ENCODE data around the gene GRIK5. TPM values are rescaled to one million over a fixed set of nuclear protein-coding genes. Genes with fewer than 3 reads are reported as not detected.

Gene GRIK5
- total RNA-seq, 2 experiments from 2014 or later, result 1.6 to 1.7 TPM

GRCh38 chr19:41999878-42000208 lies 70.2 kb downstream of the GRIK5 start:
- peaks cover 64% of the 10 kb centered on the region for H3K27me3 Mint-ChIP-seq
- intact Hi-C loops (cut with DNase I, micrococcal nuclease), result loop anchor here in 1 of 2 experiments (5.0 kb wide), 1 partner anchor 32 kb away; no protein-coding TSS in a partner anchor
- CTCF ChIA-PET, result interaction anchor here (0.8 to 1.0 kb wide), 2 partner anchors 35 to 163 kb away, joined by 4 to 6 read pairs; no protein-coding TSS in a partner anchor

GRCh38 chr19:41999071-41999877 lies 70.7 kb downstream of the GRIK5 start:
- CTCF ChIA-PET, result interaction anchor here (0.7 to 1.0 kb wide), 2 partner anchors 9 to 36 kb away, joined by 3 to 6 read pairs; no protein-coding TSS in a partner anchor
- H3K27me3 Mint-ChIP-seq, result peaks cover 68% of the 10 kb centered on the region
- peaks cover 25% of the 10 kb centered on the region for H3K4me1 Mint-ChIP-seq
- no peaks in the 10 kb centered on the region for H3K36me3 Mint-ChIP-seq (ENCODE audit: low read depth)
- no peak overlapping the region for H3K4me3 Mint-ChIP-seq
- POLR2A ChIA-PET, result no interaction called here
- no peak overlapping the region for H3K27ac Mint-ChIP-seq
- no peaks in the 10 kb centered on the region for H3K9me3 Mint-ChIP-seq (ENCODE audit: low read depth)
- no peak for ATAC-seq
- intact Hi-C loops (cut with DNase I, micrococcal nuclease), result loop anchor here in 1 of 2 experiments (5.0 kb wide), 1 partner anchor 33 kb away; no protein-coding TSS in a partner anchor
- DNase-seq, result peak; percentile 41

More at GRCh38 chr19:41999878-42000208, 70.2 kb downstream of the GRIK5 start:
- Mint-ChIP-seq H3K9me3 (ENCODE audit: low read depth) (no peaks in the 10 kb centered on the region), H3K36me3 (ENCODE audit: low read depth) (no peaks in the 10 kb centered on the region), H3K4me3 (no peak overlapping the region), H3K4me1 (peaks cover 20% of the 10 kb centered on the region), H3K27ac (no peak overlapping the region)
- ATAC-seq, result no peak
- POLR2A ChIA-PET, result no interaction called here
- no peak for DNase-seq

- CTCF ChIA-PET, result interaction anchor here (0.7 kb wide), 1 partner anchor 9 kb away, joined by 3 read pairs; no protein-coding TSS in a partner anchor
Measured at GRCh38 chr19:41998246-41999020, 71.6 kb downstream of the GRIK5 start.

GRCh38 chr19:41997851-41998229 lies 72.2 kb downstream of the GRIK5 start:
- Mint-ChIP-seq H3K27me3 (peaks cover 65% of the 10 kb centered on the region), H3K27ac (no peak overlapping the region), H3K36me3 (ENCODE audit: low read depth) (no peaks in the 10 kb centered on the region), H3K9me3 (ENCODE audit: low read depth) (no peaks in the 10 kb centered on the region), H3K4me1 (peaks cover 29% of the 10 kb centered on the region), H3K4me3 (no peak overlapping the region)
- DNase-seq (peak; percentile 35), ATAC-seq (no peak)
- intact Hi-C loops (cut with DNase I, micrococcal nuclease), result loop anchor here (1.0 to 5.0 kb wide), 2 partner anchors 34 to 36 kb away; no protein-coding TSS in a partner anchor
- POLR2A ChIA-PET, result no interaction called here
- CTCF ChIA-PET, result no interaction called here

More at GRCh38 chr19:41998246-41999020, 71.6 kb downstream of the GRIK5 start:
- POLR2A ChIA-PET, result no interaction called here
- DNase-seq (peak; percentile 79), ATAC-seq (no peak)
- H3K9me3 Mint-ChIP-seq (ENCODE audit: low read depth), result no peaks in the 10 kb centered on the region
- H3K27me3 Mint-ChIP-seq, result peaks cover 64% of the 10 kb centered on the region
- H3K4me1 Mint-ChIP-seq, result peaks cover 27% of the 10 kb centered on the region
- no peaks in the 10 kb centered on the region for H3K36me3 Mint-ChIP-seq (ENCODE audit: low read depth)
- H3K27ac Mint-ChIP-seq, result no peak overlapping the region
- no peak overlapping the region for H3K4me3 Mint-ChIP-seq
- intact Hi-C loops (cut with DNase I, micrococcal nuclease), result loop anchor here (1.0 to 5.0 kb wide), 2 partner anchors 34 to 36 kb away; no protein-coding TSS in a partner anchor

- Mint-ChIP-seq H3K27me3 (peaks cover 62% of the 10 kb centered on the region), H3K4me3 (no peak overlapping the region), H3K9me3 (ENCODE audit: low read depth) (no peaks in the 10 kb centered on the region), H3K4me1 (peaks cover 29% of the 10 kb centered on the region), H3K27ac (no peak overlapping the region), H3K36me3 (ENCODE audit: low read depth) (no peaks in the 10 kb centered on the region)
- intact Hi-C loops (cut with DNase I, micrococcal nuclease), result loop anchor here in 1 of 2 experiments (5.0 kb wide), 1 partner anchor 35 kb away; no protein-coding TSS in a partner anchor
- ChIA-PET POLR2A (no interaction called here), CTCF (interaction anchor here (0.5 to 0.7 kb wide), 2 partner anchors 109 to 400 kb away, joined by 3 read pairs; no protein-coding TSS in a partner anchor)
- ATAC-seq, result no peak
- peak; percentile 71 for DNase-seq
Measured at GRCh38 chr19:41997121-41997850, 72.7 kb downstream of the GRIK5 start.

GRCh38 chr19:41995959-41996797 lies 73.8 kb downstream of the GRIK5 start:
- no peak overlapping the region for H3K27ac Mint-ChIP-seq
- no peak overlapping the region for H3K4me3 Mint-ChIP-seq
- intact Hi-C loops (cut with DNase I, micrococcal nuclease), result loop anchor here in 1 of 2 experiments (5.0 kb wide), 1 partner anchor 36 kb away; no protein-coding TSS in a partner anchor
- H3K9me3 Mint-ChIP-seq (ENCODE audit: low read depth), result no peaks in the 10 kb centered on the region
- ChIA-PET POLR2A (no interaction called here), CTCF (interaction anchor here (0.5 to 0.7 kb wide), 3 partner anchors 108 to 1175 kb away, joined by 3 read pairs; no protein-coding TSS in a partner anchor)
- ATAC-seq (no peak), DNase-seq (peak; percentile 22)
- H3K4me1 Mint-ChIP-seq, result peaks cover 29% of the 10 kb centered on the region
- H3K36me3 Mint-ChIP-seq (ENCODE audit: low read depth), result no peaks in the 10 kb centered on the region
- H3K27me3 Mint-ChIP-seq, result peaks cover 52% of the 10 kb centered on the region

- DNase-seq, result no peak
- H3K27me3 Mint-ChIP-seq, result peaks cover 46% of the 10 kb centered on the region
- intact Hi-C loops (cut with DNase I, micrococcal nuclease), result loop anchor here (1.0 to 5.0 kb wide), 3 partner anchors 36 to 57 kb away; partner anchors contain the start of gene RABAC1 (in 1 of the 2)
- no peaks in the 10 kb centered on the region for H3K36me3 Mint-ChIP-seq (ENCODE audit: low read depth)
- peak overlapping the region; percentile 2 for H3K4me3 Mint-ChIP-seq
- H3K27ac Mint-ChIP-seq, result no peak overlapping the region
- ChIA-PET CTCF (interaction anchor here (0.7 kb wide), 1 partner anchor 1174 kb away, joined by 3 read pairs; no protein-coding TSS in a partner anchor), POLR2A (no interaction called here)
- no peak for ATAC-seq
- no peaks in the 10 kb centered on the region for H3K9me3 Mint-ChIP-seq (ENCODE audit: low read depth)
- H3K4me1 Mint-ChIP-seq, result peaks cover 29% of the 10 kb centered on the region
Measured at GRCh38 chr19:41994994-41995958, 74.7 kb downstream of the GRIK5 start.

GRCh38 chr19:41994521-41994971 lies 75.5 kb downstream of the GRIK5 start:
- no peak overlapping the region for H3K27ac Mint-ChIP-seq
- no peaks in the 10 kb centered on the region for H3K9me3 Mint-ChIP-seq (ENCODE audit: low read depth)
- ChIA-PET CTCF (interaction anchor here (0.5 kb wide), 1 partner anchor 224 kb away, joined by 5 read pairs; no protein-coding TSS in a partner anchor), POLR2A (no interaction called here)
- peak overlapping the region; percentile 2 for H3K4me3 Mint-ChIP-seq
- ATAC-seq (peak; percentile 11), DNase-seq (peak; percentile 34)
- peaks cover 39% of the 10 kb centered on the region for H3K27me3 Mint-ChIP-seq
- H3K4me1 Mint-ChIP-seq, result peaks cover 29% of the 10 kb centered on the region
- intact Hi-C loops (cut with DNase I, micrococcal nuclease), result loop anchor here (1.0 to 5.0 kb wide), 2 partner anchors 35 to 58 kb away; partner anchors contain the start of gene RABAC1 (in 1 of the 2)
- no peaks in the 10 kb centered on the region for H3K36me3 Mint-ChIP-seq (ENCODE audit: low read depth)

All from activated CD4-positive, alpha-beta T cell treated with anti-CD3 and anti-CD28 coated beads for 36 hours (primary cell).